GM19397 (cell line): ENCODE measurements around the gene TMEM271.
"Not testable (repeated sequence)": the region's sequence is repeated elsewhere in the genome, so short reads cannot be mapped to it uniquely, and the experiment has no call there.

Source experiments
- ATAC-seq: cut with Tn5 transposase; IDR thresholded peaks from one replicate; pipeline ENCODE4 v1.9.1; 2021; ENCODE audit warnings: mild to moderate bottlenecking, moderate library complexity; ENCODE audit not compliant: unreplicated experiment

The TMEM271 gene

DNA sequence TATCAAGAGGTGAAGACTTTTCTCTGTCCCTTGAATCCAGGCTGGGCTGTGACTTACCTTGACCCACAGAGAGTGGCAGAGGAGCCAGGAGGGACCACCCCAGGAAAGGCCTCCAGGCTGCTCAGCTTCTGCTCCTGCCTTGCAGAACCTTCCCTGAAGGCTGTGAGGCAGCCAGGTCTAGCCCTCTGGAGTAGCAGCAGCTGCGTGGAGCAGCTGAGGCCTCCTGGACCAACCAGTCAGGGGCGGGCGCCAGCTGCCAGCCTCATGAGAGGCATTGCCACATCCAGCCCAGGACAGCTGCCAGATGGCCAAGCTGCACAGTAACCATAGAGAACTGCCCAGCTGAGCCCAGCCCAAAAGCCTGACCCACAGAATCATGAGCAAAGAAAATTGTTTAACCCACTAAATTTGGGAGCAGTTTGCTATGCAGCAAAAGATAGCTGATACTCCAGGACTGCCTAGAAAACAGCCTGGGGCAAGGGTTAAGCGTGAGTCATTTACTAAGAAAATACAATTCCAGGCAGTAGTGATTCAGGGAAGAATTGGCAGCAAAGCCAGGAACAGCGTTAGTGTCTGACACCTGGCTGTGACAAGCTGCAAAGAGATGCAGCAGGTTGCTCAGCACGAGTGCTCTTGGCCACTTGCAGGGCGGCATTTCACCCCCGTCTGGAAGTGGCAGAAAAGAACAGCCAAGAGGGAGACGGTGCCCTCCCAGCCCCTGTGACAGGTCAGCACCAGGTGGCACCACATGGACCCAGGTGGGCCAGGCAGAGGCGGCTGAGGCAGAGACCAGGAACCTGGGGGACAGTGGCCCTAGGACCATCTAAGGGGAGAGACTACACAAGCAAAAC lies 34.5 kb upstream of the TMEM271 start:
- ATAC-seq = no peak

DNA sequence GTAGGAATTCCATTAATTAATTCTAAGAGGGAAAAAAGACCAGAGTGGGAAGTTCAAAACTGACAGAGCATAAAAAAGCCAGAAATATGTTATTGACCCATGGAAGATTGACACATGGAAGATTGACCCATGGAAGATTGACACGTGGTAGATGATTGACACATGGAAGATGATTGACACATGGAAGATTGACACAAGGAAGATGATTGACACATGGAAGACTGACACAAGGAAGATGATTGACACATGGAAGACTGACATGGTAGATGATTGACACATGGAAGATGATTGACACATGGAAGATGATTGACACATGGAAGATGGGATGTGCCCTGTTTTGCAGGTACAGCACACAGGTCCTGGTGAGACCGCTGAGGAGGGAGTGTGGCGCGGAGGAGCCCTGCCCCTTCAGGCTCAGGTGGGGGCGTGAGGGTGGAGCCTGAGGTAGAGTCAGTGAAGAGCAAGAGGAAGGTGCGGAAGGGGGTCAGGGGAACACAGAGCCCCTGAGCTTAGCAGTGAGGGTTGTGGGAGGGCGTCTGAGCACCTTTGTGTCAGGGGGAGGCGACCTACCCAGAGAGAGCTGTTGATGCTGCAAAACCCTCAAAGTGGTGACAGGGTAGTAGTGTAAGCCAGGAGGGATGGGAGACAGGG lies 33.4 kb upstream of the TMEM271 start:
- ATAC-seq = no peak

DNA sequence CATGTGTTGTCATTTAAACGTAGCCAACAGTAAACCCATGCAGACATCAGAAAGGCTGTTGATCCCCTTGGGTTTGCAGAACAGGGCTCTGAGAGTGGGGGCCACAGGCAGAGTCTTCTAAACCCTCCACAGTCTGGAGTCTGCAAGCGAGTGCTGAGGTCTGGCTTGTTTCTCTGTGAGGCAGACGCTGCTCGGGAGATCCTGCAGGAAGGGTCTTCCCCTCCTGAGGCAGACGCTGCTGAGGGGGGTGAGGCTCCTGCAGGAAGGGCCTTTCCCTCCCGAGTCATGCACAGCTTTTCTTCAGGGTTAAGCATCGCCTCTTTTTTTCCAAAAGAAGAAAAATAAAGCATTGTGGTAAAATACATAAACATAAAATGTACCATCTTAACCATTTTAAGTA lies 32.1 kb upstream of the TMEM271 start:
- ATAC-seq = no peak

DNA sequence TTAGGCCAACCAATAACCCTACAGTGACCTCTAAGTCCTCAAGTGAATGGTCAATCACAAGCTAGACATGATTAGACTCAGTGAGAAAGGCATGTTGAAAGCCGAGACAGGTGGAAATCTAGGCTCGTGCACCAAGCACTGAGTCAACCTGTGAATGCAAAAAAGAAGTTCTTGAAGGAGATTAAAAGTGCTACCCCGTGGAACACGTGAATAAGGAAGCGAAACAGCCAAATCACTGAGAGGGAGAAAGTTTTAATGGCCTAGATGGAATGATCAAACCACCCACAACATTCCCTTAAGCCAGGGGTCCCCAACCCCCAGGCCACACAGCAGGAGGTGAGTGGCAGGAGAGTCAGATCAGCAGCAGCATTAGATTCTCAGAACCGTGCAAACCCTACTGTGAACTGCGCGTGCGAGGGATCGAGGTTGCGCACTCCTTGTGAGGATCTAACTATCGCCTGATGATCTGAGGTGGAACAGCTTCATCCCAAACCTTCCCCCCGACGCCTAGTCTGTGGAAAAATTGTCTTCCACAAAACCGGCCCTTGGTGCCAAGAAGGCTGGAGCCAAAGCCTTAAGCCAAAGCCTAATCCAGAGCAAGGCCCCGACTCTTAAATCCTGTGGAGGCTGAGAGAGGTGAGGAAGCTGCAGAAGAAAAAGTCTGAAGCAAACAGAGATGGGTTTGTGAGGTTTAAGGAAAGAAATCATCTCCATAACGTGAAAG lies 29.8 kb upstream of the TMEM271 start:
- ATAC-seq = no peak

DNA sequence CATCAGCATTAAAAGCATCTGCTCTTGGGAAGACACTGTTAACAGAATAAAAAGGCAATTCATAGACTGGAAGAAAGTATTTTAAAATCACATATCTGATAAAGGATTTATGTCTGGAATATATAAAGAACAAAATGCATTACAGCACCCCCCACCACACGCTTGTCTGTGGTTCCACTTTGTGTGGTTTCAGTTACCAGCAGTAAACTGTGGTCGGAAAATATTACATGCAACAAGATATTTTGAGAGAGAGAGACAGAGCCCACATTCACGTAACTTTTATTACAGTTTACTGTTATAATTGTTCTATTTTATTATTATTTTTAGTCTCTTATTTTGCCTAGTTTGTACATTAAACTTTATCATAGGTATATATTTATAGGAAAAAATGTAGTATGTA lies 28.0 kb upstream of the TMEM271 start:
- no peak for ATAC-seq

DNA sequence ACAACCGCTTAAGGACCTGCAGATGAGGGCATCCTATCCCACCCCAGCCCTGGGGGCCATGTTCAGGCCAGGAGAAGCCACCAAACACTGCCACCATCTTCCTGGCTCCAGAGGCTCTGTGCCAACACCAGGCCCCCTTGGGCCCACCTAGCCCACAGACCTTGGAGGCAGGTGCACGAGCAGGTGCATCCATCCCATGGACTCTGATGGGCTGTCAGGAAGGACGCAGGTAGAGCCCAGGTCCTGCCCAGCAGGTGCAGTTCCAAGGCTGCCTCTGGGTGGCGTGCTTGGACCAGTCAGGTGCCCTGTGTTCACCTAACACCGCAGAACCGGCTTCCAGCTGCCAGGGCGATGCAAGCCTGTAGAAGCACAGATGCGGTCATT lies 26.5 kb upstream of the TMEM271 start:
- ATAC-seq = no peak

DNA sequence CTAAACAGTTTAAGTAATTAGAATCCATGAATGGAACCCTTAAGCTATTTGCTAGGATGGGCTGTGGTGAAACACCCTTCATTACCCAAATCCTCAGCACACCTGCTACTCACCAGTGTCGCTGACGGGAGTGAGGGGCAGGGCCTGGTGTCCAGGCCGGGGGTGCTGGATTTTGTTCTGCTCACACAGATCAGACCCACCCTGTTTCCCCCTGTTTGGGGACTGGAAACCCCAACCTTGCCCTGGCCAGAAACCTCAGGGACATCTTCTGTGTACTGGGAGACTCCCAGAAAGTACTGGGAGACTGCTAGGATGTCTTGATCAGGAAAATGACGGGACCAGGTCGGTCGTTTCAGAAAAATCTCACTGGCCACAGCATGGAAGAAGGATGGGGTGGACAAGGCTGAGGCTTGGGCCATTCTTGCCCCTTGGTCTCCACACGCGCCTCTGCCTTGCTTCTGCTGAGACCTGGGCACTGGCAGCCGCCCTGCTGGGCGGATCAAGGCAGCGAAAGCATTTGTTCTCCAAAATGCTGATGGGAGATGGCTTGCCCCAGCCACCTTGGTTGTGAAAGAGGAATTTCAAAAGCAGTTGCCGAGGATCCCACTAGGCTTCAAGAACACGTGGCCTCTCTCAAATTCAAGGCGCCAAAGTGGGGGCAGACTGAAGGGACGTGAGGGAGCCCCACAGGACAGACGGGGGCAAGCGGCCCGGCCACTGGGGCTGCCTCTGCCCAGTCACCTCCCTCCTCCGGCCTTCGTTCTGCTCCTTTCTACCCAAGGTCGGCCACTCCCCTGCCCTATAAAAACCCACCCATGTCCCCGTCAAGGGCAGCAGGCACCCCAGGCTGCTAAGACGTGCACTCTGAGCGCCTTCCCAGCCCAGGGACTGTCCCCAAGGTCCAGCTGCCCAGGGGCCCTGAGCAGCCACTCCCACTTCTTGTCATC lies 25.8 kb upstream of the TMEM271 start:
- ATAC-seq = no peak

DNA sequence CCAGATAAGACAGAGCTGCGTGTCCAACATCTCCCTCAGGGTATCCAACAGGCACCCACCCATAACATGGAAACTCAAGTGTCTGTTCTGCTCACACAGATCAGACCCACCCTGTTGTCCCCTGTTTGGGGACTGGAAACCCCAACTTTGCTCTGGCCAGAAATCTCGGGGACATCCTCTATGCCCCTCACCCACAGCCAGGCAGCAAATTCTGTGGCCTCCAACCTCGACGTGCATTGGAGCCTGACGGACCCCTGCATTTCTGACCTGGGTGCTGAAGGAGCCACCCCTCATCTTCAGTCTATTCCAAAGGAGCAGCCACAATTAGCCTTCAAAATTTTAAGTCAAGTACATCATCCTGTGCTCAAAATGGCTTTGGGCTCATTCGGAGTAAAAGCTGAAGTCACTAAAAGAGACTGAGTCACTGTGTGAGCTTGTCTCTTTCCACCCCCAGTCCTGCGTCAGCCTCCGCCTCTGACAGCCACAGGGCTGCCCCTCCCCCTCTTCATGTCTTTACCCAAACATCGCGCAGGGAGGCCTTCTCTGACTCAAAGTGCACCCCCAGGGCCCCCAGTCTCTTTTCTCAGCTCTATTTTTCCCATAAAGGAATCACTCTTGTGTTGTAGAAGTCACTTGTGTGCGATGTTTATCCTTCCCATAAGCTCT lies 24.9 kb upstream of the TMEM271 start:
- ATAC-seq = no peak

DNA sequence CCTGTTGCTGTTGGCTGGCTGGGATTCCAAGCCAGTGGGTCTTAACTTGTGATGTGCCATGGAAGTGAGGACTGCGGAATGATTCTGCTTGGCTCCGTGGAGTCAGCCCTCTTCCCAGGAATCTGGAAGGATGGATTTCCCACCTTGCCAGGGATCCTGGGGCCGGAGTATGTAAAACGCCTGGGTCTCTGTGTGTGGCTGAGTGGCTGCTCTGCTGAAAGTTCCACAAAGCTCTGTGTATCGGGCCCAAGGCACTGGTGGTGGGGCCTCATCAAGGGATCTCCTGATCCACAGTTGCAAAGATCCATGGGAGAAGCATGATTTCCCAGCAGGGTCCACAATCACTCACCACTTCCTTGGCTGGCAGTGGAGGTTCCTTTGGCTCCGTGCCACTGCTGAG lies 24.1 kb upstream of the TMEM271 start:
- no peak for ATAC-seq

DNA sequence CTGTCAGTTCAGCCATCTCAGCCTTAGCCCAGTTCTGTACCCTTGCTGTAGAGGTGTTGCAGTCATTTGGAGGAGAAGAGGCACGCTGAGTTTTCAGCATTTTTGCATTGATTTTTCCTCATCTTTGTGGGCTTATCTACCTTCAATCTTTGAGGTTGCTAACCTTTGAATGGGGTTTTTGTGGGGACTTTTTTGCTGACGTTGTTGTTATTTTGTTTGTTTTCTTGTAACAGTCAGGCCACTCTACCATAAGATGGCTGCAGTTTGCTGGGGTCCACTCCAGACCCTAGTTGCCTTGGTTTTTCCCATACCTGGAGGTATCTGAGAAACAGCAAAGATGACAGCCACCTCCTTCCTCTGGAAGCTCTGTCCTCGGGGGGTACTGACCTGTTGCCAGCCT lies 22.8 kb upstream of the TMEM271 start:
- ATAC-seq = no peak

DNA sequence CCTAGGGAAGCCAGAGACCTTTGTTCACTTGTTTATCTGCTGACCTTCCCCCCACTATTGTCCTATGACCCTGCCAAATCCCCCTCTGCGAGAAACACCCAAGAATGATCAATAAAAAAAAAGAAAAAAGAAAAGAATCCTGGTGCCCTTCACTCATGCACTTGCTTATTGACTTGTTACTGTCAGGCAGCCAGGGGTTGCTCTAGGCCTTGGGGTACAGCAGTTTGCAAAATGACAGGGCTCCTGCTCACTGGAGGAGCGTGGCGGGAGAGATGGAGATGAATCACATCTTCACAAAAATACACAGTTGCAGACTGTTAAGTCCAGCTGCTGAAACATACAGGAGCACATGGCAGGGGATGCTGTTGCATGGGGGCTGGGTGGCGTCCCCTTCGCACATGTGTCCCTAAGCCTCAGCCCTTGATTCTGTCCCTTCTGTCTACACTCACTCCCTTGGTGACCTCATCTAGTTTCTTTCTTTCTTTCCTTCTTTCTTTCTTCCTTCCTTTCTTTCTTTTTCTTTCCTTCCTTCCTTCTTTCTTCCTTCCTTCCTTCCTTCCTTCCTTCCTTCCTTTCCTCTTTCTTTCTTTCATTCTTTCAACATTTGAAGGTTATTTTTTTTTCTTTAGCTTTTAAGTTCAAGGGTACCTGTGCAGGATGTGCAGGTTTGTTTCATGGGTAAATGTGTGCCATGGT lies 16.9 kb upstream of the TMEM271 start:
- ATAC-seq = no peak

DNA sequence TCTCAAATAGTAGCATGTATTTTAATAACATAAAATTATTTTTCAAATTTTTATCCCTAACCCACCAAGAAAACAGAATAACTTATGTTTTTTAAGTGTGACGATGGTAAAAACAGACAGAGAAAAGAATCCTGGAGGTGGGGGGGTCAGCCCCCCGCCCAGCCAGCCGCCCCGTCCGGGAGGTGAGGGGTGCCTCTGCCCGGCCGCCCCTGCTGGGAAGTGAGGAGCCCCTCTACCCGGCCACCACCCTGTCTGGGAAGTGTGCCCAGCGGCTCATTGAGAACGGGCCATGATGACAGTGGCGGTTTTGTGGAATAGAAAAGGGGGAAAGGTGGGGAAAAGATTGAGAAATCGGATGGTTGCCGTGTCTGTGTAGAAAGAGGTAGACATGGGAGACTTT lies 16.1 kb upstream of the TMEM271 start:
- not testable (repeated sequence) for ATAC-seq

DNA sequence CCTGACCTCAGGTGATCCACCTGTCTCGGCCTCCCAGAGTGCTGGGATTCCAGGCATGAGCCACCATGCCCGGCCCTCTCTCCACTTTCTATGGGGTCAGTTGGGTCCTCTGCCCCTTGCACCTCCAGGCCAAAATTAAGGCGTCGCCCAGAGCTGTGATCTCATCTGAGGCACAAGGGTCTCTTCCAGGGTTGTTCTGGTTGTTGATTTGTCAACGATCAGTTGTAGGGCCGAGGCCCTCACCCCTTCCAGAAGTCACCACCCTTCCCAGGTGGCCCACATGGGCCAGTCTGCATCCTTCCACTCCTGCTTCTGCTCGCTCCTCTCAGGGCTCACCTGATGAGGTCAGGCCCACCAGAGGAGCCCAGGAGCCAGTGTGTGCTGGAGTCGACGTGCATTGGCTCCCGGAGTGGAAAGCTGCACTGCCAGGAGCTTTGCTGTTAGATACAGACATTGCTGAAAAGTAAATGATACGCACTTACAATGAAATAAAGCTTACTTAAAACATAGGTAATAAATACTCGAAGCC lies 14.3 kb upstream of the TMEM271 start:
- ATAC-seq = no peak

DNA sequence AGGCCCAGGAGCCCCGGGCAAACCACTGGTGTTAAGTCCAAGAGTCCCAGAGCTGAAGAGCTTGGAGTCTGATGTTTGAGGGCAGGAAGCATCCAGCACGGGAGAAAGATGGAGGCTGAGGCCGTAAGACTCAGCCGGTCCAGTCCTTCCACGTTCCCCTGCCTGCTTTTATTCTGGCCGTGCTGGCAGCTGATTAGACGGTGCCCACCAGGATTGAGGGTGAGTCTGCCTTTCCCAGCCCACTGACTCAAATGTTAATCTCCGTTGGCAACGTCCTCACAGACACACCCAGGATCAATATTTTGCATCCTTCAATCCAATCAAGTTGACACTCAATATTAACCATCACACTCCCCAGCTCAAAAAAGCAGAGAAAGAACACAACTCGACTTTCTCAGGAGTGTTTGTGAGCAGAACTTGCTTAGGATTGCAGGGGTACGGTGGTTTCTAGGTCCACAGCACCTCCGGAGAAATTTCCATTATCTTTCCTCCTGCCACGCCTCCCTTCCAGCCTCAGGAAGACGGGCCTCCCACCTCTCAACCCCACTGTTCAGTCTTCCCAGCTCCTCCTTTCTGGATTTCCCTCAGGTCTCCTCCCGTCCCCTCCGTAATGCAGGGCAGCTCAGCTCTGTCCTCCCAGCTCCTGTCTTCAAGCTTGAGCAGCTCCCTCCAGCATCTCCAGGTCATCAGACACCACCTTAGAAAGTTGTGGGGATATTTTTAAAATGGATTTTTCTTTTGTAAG lies 13.3 kb upstream of the TMEM271 start:
- ATAC-seq = no peak

DNA sequence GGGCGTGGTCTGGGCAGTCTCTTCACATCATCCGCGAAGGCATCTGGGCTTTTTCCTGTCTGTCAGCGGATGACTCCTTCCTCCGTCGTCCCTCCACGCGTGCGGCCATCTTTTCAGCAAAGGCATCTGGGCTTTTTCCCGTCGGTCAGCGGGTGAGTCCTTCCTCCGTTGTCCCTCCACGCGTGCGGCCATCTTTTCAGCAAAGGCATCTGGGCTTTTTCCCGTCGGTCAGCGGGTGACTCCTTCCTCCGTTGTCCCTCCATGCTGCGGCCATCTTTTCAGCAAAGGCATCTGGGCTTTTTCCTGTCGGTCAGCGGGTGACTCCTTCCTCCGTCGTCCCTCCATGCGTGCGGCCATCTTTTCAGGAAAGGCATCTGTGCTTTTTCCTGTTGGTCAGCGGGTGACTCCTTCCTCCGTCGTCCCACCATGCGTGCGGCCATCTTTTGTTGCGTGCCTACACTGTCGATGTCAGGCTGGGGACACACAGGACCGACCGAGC lies 12.3 kb upstream of the TMEM271 start:
- no peak for ATAC-seq

DNA sequence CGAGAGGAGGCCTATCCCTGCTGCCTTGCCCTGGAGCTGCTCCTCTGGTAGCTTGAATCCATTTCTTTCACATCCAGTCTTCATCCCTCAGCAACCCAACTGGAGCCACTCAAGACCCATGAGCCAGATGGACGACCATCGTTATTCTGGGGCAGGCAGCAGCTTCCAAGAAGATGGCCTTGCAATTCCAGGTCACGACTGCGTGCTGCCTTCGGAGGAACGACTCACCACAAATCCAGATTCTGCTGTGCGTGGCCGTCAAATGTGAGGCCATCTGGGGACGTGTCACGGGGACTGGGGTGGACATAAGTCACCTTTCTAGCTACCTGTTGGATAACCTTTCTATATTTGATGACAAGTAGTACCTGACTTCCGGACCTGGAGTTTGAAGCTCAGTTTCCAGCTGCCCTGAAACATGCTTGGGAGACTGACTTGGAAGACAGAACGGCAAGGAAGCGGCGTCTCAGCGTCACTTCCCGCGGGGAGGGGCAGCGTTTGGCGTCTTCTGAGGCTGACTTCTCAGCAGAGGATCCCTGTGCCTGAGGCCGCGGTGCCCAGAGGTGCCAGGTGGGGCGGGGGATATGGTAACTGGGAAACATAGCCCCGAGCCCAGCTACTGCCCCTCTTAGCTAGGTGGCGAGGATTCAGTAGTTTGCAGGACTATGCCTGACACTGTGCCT lies 11.7 kb upstream of the TMEM271 start:
- no peak for ATAC-seq

DNA sequence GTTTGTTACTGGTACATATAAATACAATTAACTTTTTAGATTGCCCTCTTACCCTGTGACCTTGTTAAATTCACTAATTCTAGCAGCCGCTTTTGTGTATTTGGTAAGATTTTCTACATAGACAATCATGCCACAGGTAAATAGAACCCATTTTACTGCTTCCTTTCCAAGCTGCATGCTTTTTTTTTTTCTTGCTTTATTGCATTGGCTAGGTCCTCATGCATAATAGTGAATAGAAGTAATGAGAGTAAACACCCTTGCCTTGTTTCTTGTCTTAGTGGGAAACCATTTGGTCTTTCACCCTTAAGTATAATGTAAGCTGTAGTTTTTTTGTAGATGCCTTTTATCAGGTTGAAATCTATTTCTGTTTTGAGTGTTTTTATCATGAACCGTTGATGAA lies 7.7 kb upstream of the TMEM271 start:
- ATAC-seq = no peak

DNA sequence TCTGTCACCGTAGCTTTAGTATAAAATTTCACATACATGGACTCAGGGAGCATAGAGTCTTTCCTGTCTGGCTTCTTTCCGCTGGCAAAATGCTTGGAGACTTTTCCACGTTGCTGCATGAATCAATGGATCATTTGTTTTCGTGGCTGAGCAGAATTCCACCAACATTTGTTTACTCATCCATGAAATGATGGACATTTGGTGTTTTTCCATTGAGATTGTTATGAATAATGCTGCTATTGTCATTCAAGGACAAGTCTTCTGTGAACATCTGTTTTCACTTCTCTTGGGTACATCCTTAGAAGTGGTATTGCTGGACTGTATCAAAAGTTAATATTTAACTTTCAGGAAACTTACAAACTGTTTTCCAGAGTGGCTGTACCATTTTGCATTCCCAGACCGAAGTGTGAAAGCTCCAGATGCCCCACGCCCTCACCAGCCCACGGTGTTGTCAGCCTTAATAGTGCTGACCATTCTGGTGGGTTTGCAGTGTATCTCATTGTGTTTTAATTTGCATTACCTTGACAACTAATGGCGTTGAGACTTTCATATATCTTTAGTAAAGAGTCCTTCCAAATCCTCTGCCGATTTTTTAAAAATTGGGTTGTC lies 5.8 kb upstream of the TMEM271 start:
- ATAC-seq = no peak
